ENCODE results near the gene NAB2. TPM values are rescaled to one million over a fixed set of nuclear protein-coding genes. Genes with fewer than 3 reads are reported as not detected.

The NAB2 gene
- total and polyA plus RNA-seq, 2 donors (not counting 3 experiments of a cell fraction or from before 2014, with no cell fraction given), result 14.6 to 15.9 TPM

DNA sequence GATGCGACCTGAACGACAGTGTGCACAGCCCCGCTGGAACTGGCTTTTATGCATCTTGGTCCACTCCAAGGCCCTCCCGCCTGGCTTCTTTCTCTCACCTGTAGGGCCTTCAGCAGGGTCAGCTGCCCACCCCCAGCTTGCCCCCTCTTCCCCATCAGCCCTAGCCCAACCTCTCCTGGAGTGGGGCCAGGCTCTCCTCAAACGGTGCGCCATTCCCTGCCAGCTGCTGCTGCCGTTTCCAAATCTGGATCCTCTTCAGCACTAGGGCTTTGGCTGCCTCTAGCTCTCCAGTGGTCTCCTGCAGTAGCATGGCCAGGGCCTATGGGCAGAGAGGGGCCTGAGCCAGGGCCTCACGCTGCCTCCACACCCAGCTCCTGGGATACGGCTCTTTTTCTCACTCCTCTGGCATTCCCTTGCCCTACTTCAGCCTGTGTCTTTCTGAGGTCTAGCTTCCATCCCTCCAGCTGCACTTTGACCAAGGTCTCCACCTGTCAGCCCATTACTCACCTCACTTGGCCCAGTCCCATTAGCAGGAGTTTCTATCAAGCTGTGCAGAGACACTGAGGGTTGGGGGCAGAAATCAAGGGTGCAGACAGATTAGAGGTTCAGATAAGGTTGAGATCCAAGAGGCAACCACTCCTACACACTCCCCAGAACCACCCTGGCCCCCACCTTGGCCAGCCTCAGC lies 17.3 kb downstream of the NAB2 start:
- TF ChIP-seq, protein P1, sequence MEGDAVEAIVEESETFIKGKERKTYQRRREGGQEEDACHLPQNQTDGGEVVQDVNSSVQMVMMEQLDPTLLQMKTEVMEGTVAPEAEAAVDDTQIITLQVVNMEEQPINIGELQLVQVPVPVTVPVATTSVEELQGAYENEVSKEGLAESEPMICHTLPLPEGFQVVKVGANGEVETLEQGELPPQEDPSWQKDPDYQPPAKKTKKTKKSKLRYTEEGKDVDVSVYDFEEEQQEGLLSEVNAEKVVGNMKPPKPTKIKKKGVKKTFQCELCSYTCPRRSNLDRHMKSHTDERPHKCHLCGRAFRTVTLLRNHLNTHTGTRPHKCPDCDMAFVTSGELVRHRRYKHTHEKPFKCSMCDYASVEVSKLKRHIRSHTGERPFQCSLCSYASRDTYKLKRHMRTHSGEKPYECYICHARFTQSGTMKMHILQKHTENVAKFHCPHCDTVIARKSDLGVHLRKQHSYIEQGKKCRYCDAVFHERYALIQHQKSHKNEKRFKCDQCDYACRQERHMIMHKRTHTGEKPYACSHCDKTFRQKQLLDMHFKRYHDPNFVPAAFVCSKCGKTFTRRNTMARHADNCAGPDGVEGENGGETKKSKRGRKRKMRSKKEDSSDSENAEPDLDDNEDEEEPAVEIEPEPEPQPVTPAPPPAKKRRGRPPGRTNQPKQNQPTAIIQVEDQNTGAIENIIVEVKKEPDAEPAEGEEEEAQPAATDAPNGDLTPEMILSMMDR (IDR thresholded peaks at IDR 0.05; ENCODE audit: extremely low read depth in 1 of 2, insufficient read depth in 1 of 2, low read depth in 1 of 2, low read length in 2 of 2), result no peak
- no peak for TF ChIP-seq POLR2AphosphoS5 (IDR thresholded peaks at IDR 0.05; ENCODE audit: insufficient read depth, low read depth, low read length)
- no peak for TF ChIP-seq GATA2 (IDR thresholded peaks at IDR 0.05; ENCODE audit: insufficient read depth, insufficient read length, low read depth, low read length)
- TF ChIP-seq MYC (IDR thresholded peaks at IDR 0.05; ENCODE audit: low read depth, low read length), result no peak
- TF ChIP-seq EZH2 (IDR thresholded peaks at IDR 0.05; ENCODE audit: borderline replicate concordance, low read depth, low read length, severe bottlenecking), result no peak
- TF ChIP-seq FOS (IDR thresholded peaks at IDR 0.05; ENCODE audit: borderline replicate concordance, insufficient read depth, low read length), result no peak
- no peak for TF ChIP-seq JUN (IDR thresholded peaks at IDR 0.05; ENCODE audit: borderline replicate concordance, insufficient read depth, insufficient read length, low read depth)
- TF ChIP-seq POLR2A (IDR thresholded peaks at IDR 0.05; ENCODE audit: low read depth, low read length), result no peak
- TF ChIP-seq, protein P2, sequence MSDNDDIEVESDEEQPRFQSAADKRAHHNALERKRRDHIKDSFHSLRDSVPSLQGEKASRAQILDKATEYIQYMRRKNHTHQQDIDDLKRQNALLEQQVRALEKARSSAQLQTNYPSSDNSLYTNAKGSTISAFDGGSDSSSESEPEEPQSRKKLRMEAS (IDR thresholded peaks at IDR 0.05; ENCODE audit: insufficient read depth, insufficient read length), result no peak

More for the DNA sequence above, 17.3 kb downstream of the NAB2 start:
- Histone ChIP-seq H3K4me3 (replicated peaks in 1 of 3; ENCODE audit: insufficient read depth in 1 of 3, low read depth in 1 of 3, low read length in 3 of 3) (no peak overlapping the region), H3K27me3 (ENCODE audit: control insufficient read depth in 2 of 2, insufficient read depth in 2 of 2, low read length in 2 of 2) (no peaks in the 10 kb centered on the region), H3K4me1 (ENCODE audit: control insufficient read depth, extremely low read depth, insufficient read depth, low read length) (peaks cover 6% of the 10 kb centered on the region), H3K4me2 (ENCODE audit: insufficient read depth, low read length) (no peak overlapping the region), H3K79me2 (ENCODE audit: control insufficient read depth, insufficient read depth, low read length) (peaks cover 13% of the 10 kb centered on the region), H2AFZ (ENCODE audit: low read depth, low read length) (no peak overlapping the region), H3K9ac (replicated peaks; ENCODE audit: extremely low read depth, insufficient read depth, low read length) (no peak overlapping the region), H3K9me1 (replicated peaks; ENCODE audit: control insufficient read depth, extremely low read depth, insufficient read depth, low read length) (no peaks in the 10 kb centered on the region), H3K9me3 (replicated peaks; ENCODE audit: control insufficient read depth, insufficient read depth, low read length) (no peaks in the 10 kb centered on the region), H4K20me1 (replicated peaks; ENCODE audit: control insufficient read depth, extremely low read depth, insufficient read depth, low read length) (no peaks in the 10 kb centered on the region), H3K27ac (ENCODE audit: insufficient read depth, low read depth, low read length) (no peak overlapping the region), H3K36me3 (ENCODE audit: control insufficient read depth in 2 of 2, extremely low read depth in 1 of 2, insufficient read depth in 2 of 2, low read length in 2 of 2) (peaks cover 4 to 32% of the 10 kb centered on the region in 2 experiments)
- intact Hi-C loops (cut with micrococcal nuclease), result no loop called here
- no TSS peak for BruUV-seq (replicated peaks)
- DNase-seq (ENCODE audit: low read depth, low spot score), result no peak
- FAIRE-seq, result no peak
- POLR2A ChIA-PET, result no interaction called here
- CTCF ChIA-PET, result interaction anchor here (1.3 kb wide), 1 partner anchor 14 kb away, joined by 6 read pairs; no protein-coding TSS in a partner anchor
- dilution Hi-C loops (cut with MboI; ENCODE audit: extremely low pct_ligation_motif_present, low sequenced_read_pairs), result no loop called here

Measured in endothelial cell of umbilical vein (primary cell).